Lower leg skin (tissue), 4 donors: ENCODE measurements around the gene PEX14. TPM values are rescaled to one million over a fixed set of nuclear protein-coding genes. Genes with fewer than 3 reads are reported as not detected.

Experiments
- DNase-seq, 2 donors: peaks; one replicate each; pipeline ENCODE4 v3.0.0-alpha.2; 2019; ENCODE audit warnings: low spot score in 2 of 2
- H3K4me3 ChIP-seq: fragments of 200-600 bp; sonication (generic); 2 replicates; pipeline ENCODE4 v1.5.1; 2017; ENCODE audit warnings: mild to moderate bottlenecking, low read depth; ENCODE audit not compliant: poor library complexity, severe bottlenecking
- POLR2A ChIP-seq, 2 donors: fragments of 450-650 bp; IDR thresholded peaks; one replicate each; pipeline ENCODE4 v1.6.1; 2016 to 2017; ENCODE audit warnings: antibody characterized with exemption in 2 of 2, mild to moderate bottlenecking in 1 of 2, moderate library complexity in 1 of 2
- WGBS, 2 donors: methylation state at CpG; one replicate each; pipeline ENCODE4 v1.1.5; 2018; 5-methylcytosine and 5-hydroxymethylcytosine counted together
- intact Hi-C: fragments of 100-400 bp; cut with DNase I; formaldehyde crosslinking; loops from one replicate; pipeline ENCODE4 v1.15.0; 2023; ENCODE audit warnings: low total_unique reads
- total RNA-seq, 4 donors: library from RNA; depleted of rRNA; stranded (reverse); fragments of >200 nt; gene quantifications; one replicate each; pipeline ENCODE4 v1.1.0, GENCODE V29; 2016
- TF ChIP-seq, protein P1 (sequence below), 3 donors: fragments of 450-650 bp; IDR thresholded peaks; one replicate each; pipeline ENCODE4 v1.5.1; 2016; ENCODE audit warnings: antibody characterized with exemption in 3 of 3, mild to moderate bottlenecking in 3 of 3, moderate library complexity in 2 of 3

PEX14 gene
- total RNA-seq, 4 donors from 2014 or later: 14.1 to 22.8 (median 18.9) TPM

DNA sequence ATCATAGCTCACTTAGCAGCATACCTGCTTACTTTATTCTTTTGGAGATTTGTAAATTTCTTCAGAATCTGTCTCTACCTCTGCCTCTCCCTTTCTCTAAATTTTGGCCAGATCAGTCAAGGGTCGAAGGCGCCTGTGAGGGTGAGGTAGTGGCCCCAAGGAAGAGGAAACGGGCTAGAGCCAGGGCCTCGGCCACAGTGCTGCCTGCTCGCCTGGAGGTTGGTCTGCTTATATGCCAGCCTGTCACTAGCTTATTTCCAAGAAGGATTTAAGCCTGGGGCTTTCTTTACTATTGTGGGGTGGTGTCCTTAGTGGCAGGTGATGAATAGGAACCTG lies 19.6 kb downstream of the PEX14 start:
- 66 to 74% methylated on average over 5 of the region's 5 CpGs for WGBS, 2 donors
- no peak for TF ChIP-seq POLR2A (IDR thresholded peaks at IDR 0.05)
- TF ChIP-seq, protein P1, sequence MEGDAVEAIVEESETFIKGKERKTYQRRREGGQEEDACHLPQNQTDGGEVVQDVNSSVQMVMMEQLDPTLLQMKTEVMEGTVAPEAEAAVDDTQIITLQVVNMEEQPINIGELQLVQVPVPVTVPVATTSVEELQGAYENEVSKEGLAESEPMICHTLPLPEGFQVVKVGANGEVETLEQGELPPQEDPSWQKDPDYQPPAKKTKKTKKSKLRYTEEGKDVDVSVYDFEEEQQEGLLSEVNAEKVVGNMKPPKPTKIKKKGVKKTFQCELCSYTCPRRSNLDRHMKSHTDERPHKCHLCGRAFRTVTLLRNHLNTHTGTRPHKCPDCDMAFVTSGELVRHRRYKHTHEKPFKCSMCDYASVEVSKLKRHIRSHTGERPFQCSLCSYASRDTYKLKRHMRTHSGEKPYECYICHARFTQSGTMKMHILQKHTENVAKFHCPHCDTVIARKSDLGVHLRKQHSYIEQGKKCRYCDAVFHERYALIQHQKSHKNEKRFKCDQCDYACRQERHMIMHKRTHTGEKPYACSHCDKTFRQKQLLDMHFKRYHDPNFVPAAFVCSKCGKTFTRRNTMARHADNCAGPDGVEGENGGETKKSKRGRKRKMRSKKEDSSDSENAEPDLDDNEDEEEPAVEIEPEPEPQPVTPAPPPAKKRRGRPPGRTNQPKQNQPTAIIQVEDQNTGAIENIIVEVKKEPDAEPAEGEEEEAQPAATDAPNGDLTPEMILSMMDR (IDR thresholded peaks at IDR 0.05): no peak
- intact Hi-C loops: loop anchor here (5.0 kb wide), 1 partner anchor 62 kb away; the partner anchor contains the start of gene CENPS
- H3K4me3 ChIP-seq: no peak overlapping the region
- DNase-seq: no peak

- H3K4me3 ChIP-seq: no peak overlapping the region
- intact Hi-C loops: loop anchor here (5.0 kb wide), 2 partner anchors 63 to 372 kb away; partner anchors contain the start of gene CENPS
- peak; percentile 65 to 96 for DNase-seq
- TF ChIP-seq POLR2A (IDR thresholded peaks at IDR 0.05): no peak
- TF ChIP-seq, protein P1 (IDR thresholded peaks at IDR 0.05): peak in 1 of 3 donors; percentile 46
- WGBS, 2 donors: 2% methylated on average over 15 of the region's 15 CpGs
Observed at GRCh38 chr1:10494754-10495474, 20.2 kb downstream of the PEX14 start.

GRCh38 chr1:10495475-10495817 lies 20.7 kb downstream of the PEX14 start:
- 50 to 62% methylated on average over 10 of the region's 10 CpGs for WGBS, 2 donors
- intact Hi-C loops: loop anchor here (5.0 kb wide), 1 partner anchor 372 kb away; no protein-coding TSS in a partner anchor
- no peak for TF ChIP-seq POLR2A (IDR thresholded peaks at IDR 0.05)
- TF ChIP-seq, protein P1 (IDR thresholded peaks at IDR 0.05): no peak
- H3K4me3 ChIP-seq: no peak overlapping the region
- no peak for DNase-seq

- H3K4me3 ChIP-seq: no peak overlapping the region
- DNase-seq: peak; percentile 80 to 86
- no peak for TF ChIP-seq POLR2A (IDR thresholded peaks at IDR 0.05)
- intact Hi-C loops: loop anchor here (5.0 kb wide), 1 partner anchor 371 kb away; no protein-coding TSS in a partner anchor
- WGBS, 2 donors: 59 to 65% methylated on average over 14 of the region's 14 CpGs
Observed at GRCh38 chr1:10495952-10496351, 21.2 kb downstream of the PEX14 start.

DNA sequence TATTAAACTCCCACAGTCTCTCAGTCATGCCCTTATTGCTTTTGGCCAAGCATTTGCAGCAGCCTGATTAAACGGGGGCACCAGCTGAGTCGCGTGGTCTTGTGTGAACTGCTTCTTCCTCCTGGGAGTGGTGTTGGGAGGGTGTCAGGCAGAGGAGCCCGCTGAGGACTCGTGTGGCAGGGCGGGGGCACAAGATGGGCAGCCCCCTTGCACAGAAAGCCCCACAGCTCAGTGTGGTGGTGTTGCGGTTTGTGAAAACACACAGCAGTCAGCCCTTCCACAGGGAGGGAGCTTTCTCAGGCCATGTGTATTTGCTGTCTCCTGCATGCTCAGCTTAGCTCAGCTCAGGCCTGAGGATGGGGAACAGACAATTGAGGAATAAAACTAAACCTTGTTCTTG lies 22.4 kb downstream of the PEX14 start:
- WGBS, 2 donors: 76 to 92% methylated on average over 7 of the region's 7 CpGs
- no peak overlapping the region for H3K4me3 ChIP-seq
- no peak for TF ChIP-seq POLR2A (IDR thresholded peaks at IDR 0.05)
- TF ChIP-seq, protein P1 (IDR thresholded peaks at IDR 0.05): no peak
- DNase-seq: no peak
- intact Hi-C loops: loop anchor here (5.0 kb wide), 1 partner anchor 370 kb away; no protein-coding TSS in a partner anchor

- WGBS, 2 donors: 85 to 87% methylated on average over 8 of the region's 8 CpGs
- H3K4me3 ChIP-seq: no peak overlapping the region
- no peak for DNase-seq
- TF ChIP-seq, protein P1 (IDR thresholded peaks at IDR 0.05): no peak
- no peak for TF ChIP-seq POLR2A (IDR thresholded peaks at IDR 0.05)
- intact Hi-C loops: loop anchor here (5.0 kb wide), 1 partner anchor 369 kb away; no protein-coding TSS in a partner anchor
Observed at GRCh38 chr1:10498231-10498630, 23.5 kb downstream of the PEX14 start.
